CD4-positive, alpha-beta T cell treated with Interleukin-10 for 1 hour (primary cell): Measurements from ENCODE around the gene HHIP.

ENCODE experiments used
- DNase-seq: peaks from one replicate; pipeline ENCODE4 v3.0.0-alpha.2; 2020

HHIP gene

GRCh38 chr4:144656850-144657249, 10.9 kb downstream of the HHIP start:
- no peak for DNase-seq

DNA sequence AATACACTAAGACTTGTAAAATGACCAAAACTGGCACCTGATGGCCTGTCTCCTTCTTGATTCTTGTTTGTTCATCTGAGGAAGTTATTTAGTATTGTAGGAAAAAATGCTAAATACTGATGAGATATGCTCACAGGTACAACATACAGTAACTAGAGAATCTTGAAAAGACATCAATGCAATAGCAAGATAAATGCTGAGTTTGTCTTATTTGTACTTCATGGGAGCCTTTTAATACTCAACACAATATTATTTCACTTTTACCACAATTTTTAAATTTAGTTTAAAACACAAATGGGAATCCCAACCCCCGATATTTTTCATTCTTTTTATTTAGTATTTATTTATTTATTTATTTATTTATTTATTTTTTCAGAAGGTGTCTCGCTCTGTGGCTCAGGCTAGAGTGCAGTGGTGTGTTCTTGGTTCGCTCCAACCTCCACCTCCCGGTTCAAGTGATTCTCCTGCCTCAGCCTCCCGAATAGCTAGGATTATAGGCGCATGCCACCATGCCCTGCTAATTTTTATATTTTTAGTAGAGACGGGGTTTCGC, 12.1 kb downstream of the HHIP start:
- DNase-seq = no peak

GRCh38 chr4:144658903-144659302, 12.9 kb downstream of the HHIP start:
- DNase-seq = no peak

DNA sequence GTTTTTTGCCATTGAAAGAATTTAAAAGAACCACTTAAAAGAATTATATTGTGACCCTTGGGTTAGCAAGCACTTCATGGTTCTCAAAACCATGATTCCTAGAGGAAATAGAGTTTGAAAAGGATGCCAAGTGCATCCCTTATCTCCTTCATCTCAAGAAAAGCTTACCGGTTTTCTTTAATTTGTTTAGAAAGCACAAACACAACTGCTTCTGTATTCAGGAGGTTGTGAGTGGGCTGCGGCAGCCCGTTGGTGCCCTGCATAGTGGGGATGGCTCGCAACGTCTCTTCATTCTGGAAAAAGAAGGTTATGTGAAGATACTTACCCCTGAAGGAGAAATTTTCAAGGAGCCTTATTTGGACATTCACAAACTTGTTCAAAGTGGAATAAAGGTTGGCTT, 13.5 kb downstream of the HHIP start:
- DNase-seq = no peak

- no peak for DNase-seq
Measured at GRCh38 chr4:144663834-144664475, 18.0 kb downstream of the HHIP start.

GRCh38 chr4:144666539-144667175, 20.7 kb downstream of the HHIP start:
- DNase-seq = no peak

DNA sequence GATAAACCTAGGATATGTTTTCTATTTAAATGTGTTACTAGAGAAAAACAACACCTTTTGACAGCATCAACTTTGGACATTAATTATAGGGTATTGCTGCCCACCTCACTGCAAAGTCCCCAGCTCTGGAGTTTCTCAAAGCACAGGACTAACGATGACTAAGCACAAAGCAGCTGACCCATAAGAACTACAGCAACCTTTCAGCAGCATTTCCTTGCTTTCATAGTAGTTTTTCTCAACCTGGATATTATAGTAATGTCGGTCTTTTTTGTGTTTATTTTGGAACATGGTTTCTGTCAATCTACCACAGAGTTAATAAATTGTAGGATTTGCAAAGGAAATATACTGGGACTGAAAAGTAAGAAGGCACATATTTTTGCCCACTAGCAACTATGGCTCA, 21.5 kb downstream of the HHIP start:
- no peak for DNase-seq

DNA sequence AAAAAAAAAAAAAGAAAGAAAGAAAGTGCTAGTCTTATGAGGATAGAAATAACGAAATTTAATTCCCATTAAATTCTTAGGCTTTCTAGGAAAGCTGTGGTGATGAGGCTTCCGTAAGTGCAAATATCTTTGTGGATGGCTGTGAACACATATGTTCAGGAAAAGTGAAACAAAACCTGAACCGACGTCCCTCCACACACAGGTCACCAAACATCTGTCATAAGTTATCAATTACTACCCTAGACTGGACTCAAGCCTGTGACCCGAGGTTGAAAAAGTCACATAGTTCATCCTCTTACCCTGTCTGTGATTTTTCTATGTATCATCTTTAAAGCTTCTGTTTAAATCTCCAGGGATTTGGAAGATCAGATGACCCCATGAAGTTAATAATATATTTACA, 24.8 kb downstream of the HHIP start:
- no peak for DNase-seq

GRCh38 chr4:144674711-144675110, 28.8 kb downstream of the HHIP start:
- no peak for DNase-seq

DNA sequence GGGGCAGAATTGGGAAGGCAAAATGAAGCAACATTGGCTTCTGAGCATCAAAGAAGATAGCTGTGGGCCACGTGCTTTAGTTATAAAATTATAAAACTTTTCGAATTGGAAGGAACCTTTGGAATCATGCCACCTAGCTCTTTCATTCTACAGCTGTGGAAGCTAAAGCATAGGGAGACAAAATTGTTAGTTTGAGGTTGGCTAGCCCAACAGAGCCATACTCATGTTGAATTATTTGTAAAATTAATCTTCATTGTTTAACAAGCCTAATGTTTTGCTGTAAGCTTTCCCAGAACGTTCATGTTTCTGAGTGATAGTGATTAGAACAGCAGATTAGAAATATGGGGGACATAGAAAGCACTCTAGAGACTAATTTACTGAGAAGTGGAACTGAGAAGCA, 35.9 kb downstream of the HHIP start:
- no peak for DNase-seq

DNA sequence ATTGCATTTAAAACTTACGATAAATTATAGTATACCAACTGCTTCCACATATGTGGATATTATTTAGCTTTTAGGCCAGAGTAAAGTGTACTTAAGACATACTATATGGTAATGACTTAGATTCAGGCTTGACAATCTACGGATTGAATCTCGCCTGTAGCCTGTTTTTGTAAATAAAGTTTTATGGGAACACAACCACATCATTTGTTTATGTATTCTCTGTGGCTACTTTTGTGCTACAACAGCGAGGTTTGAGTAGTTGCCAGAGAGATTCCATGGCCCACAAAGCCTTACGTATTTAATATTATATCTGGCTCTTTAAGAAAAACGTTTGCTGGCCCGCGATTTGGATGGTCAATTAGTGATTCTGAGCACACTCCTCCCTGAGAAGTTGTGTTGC, 37.6 kb downstream of the HHIP start:
- DNase-seq = no peak

DNA sequence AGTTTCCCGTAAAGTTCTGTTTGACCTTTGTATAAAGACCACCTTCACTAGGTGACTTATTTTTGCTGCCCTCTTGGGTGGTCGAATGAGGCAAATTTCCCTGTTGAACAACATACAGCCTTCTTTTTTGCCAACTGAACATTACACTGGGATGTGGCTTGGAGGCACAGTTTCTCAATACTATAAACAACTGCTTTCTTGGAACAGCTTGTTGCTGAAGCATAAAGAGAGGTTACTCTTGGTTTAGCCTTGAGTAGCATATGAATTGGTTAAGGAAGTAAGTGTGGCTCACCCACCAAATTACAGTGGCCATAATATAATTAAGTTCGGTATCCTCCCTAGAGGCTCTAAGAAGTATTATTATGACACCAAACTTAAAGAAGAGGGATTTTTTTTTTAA, 40.0 kb downstream of the HHIP start:
- DNase-seq = no peak

- no peak for DNase-seq
Measured at GRCh38 chr4:144686921-144687320, 41.0 kb downstream of the HHIP start.

DNA sequence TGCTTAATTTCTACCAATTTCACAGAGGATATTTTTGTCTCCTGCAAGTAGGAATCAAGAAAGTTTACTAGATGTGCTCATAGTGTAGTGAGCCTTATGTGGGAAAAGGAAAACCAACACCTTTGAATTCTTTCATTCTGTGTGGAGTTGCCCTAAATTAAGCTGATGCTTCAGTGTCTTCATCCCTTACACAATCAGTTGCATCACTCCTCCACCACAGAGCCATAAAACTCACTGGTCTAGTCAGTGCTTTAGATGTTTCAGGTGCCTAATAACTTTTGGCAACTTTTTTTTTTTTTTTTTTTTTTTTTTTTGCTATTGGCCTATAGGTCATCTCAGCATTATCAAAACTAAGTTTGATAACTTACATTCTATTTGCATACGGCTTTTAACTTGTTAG, 41.5 kb downstream of the HHIP start:
- DNase-seq = no peak

DNA sequence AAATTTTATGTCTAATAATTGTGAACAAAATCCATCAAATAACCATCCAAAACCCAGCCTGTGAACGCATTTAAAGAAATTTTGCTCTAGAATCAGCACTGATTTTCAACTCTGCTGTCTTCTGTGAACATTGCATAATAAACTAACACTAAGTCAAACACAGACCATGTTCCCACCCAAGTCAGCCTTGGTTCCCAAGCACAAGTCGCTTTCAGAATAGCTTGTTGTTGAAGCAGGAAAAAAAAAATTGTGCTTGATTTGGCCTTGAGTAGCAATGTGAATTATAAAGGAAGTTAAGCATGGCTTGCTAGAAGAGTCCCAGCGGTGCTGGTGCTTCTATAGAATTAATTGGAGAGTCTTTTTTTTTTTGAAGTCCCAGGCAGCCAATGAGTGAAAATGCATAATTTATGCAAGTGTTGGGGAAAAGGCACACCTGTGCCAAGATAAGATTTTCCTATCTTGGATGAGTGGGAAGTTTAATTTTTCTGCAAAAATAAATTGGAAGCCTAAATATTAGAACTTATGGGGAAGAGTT, 42.1 kb downstream of the HHIP start:
- no peak for DNase-seq

DNA sequence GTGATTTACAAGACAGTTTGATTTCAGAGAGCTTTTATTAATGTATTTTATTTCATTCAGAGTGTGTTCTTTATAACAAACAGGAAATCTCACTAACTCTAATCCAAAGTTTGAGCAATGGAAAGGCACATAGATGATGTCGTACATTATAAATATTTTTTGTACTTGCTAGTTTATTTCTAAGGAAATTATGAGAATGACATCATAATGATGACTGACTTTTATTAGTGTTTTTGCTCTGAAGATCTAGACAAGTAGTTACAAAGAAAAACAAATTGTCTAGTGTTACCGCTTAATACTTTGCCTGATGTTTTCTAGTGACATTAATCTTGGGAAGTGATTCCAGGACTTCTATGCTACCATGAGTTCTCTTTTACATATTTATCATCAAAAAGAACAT, 43.2 kb downstream of the HHIP start:
- no peak for DNase-seq

- DNase-seq = no peak
Measured at GRCh38 chr4:144695721-144696120, 49.8 kb downstream of the HHIP start.

GRCh38 chr4:144696376-144696775, 50.4 kb downstream of the HHIP start:
- no peak for DNase-seq

- DNase-seq = no peak
Measured at GRCh38 chr4:144699565-144699964, 53.6 kb downstream of the HHIP start.

GRCh38 chr4:144701683-144702233, 55.8 kb downstream of the HHIP start:
- DNase-seq = no peak

DNA sequence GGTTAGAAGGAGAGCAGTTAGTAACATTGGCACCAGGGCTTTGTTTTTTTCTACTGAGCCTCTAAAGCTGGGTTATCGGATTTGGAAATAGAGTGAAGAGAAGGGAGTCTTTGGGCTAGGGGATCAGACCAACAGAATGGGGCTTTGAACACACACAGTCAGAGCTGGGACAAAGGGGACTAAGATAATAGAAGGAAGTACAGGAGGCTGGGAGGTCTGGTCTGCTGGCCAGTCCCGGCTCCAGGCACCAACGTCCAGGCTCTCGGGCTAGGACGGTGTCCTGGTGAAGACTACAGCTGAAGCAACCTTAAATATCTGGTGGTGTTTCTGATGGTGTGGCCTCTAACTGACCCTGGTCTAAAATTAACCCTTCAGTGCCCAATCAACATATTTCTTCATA, 57.5 kb downstream of the HHIP start:
- DNase-seq = no peak

GRCh38 chr4:144705601-144706590, 59.9 kb downstream of the HHIP start:
- no peak for DNase-seq

DNA sequence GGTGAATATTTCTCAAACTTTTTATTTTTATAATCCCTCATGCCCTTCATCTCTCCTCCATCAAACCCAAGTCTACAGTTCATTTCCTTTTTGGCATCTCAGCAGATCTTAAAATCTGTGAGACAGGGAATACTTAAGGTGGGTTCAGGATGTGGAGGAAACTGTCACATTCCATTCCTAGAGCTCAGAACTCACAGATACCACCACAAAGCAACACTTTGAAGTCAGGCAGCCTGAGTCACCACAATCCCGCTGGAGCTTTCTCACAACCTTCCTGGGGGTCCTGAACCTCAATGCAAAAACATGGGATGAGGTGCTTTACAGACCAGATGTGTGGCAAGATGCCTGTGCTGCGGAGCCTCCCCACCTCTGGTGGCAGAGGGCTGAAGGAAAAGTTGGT, 63.2 kb downstream of the HHIP start:
- no peak for DNase-seq
